ENCODE measurements around the gene SGSM2.

The SGSM2 gene

GRCh38 chr17:2317796-2318195 is 19.5 kb upstream of the SGSM2 start:
- TF ChIP-seq EGR1 (IDR thresholded peaks at IDR 0.05) (no peak), TEAD4 (IDR thresholded peaks at IDR 0.05) (no peak), YY1 (IDR thresholded peaks at IDR 0.05; ENCODE audit: low read depth) (no peak), EP300 (IDR thresholded peaks at IDR 0.05; ENCODE audit: borderline replicate concordance) (no peak), MAX (IDR thresholded peaks at IDR 0.05) (no peak), REST (IDR thresholded peaks at IDR 0.05; ENCODE audit: low read depth) (no peak), FOXM1 (IDR thresholded peaks at IDR 0.05; ENCODE audit: borderline replicate concordance, low read depth) (no peak), TCF12 (IDR thresholded peaks at IDR 0.05; ENCODE audit: low read depth) (no peak), CEBPB (IDR thresholded peaks at IDR 0.05) (no peak), ZBTB7A (IDR thresholded peaks at IDR 0.05; ENCODE audit: low read depth) (no peak), TAF1 (IDR thresholded peaks at IDR 0.05; ENCODE audit: low read depth) (no peak), USF1 (IDR thresholded peaks at IDR 0.05) (no peak), CREB1 (IDR thresholded peaks at IDR 0.05; ENCODE audit: low read depth) (no peak)

- no peak for TF ChIP-seq TEAD4 (IDR thresholded peaks at IDR 0.05)
- no peak for TF ChIP-seq FOXM1 (IDR thresholded peaks at IDR 0.05; ENCODE audit: borderline replicate concordance, low read depth)
- TF ChIP-seq ZBTB7A (IDR thresholded peaks at IDR 0.05; ENCODE audit: low read depth): no peak
- no peak for TF ChIP-seq YY1 (IDR thresholded peaks at IDR 0.05; ENCODE audit: low read depth)
- no peak for TF ChIP-seq NFIC (IDR thresholded peaks at IDR 0.05)
- TF ChIP-seq REST (IDR thresholded peaks at IDR 0.05; ENCODE audit: low read depth): no peak
- no peak for TF ChIP-seq TCF12 (IDR thresholded peaks at IDR 0.05; ENCODE audit: low read depth)
- TF ChIP-seq USF1 (IDR thresholded peaks at IDR 0.05): no peak
- no peak for TF ChIP-seq CREB1 (IDR thresholded peaks at IDR 0.05; ENCODE audit: low read depth)
- TF ChIP-seq EP300 (IDR thresholded peaks at IDR 0.05; ENCODE audit: borderline replicate concordance): no peak
- no peak for TF ChIP-seq CEBPB (IDR thresholded peaks at IDR 0.05)
- no peak for TF ChIP-seq RAD21 (IDR thresholded peaks at IDR 0.05; ENCODE audit: low read depth)
Observed at GRCh38 chr17:2319051-2319450, 18.2 kb upstream of the SGSM2 start.

- TF ChIP-seq EGR1 (IDR thresholded peaks at IDR 0.05): no peak
- no peak for TF ChIP-seq TAF1 (IDR thresholded peaks at IDR 0.05; ENCODE audit: low read depth)
- no peak for TF ChIP-seq REST (IDR thresholded peaks at IDR 0.05; ENCODE audit: low read depth)
- TF ChIP-seq MAX (IDR thresholded peaks at IDR 0.05): no peak
- no peak for TF ChIP-seq CEBPB (IDR thresholded peaks at IDR 0.05)
- TF ChIP-seq USF1 (IDR thresholded peaks at IDR 0.05): no peak
- no peak for TF ChIP-seq EP300 (IDR thresholded peaks at IDR 0.05; ENCODE audit: borderline replicate concordance)
- TF ChIP-seq NFIC (IDR thresholded peaks at IDR 0.05): no peak
- TF ChIP-seq YY1 (IDR thresholded peaks at IDR 0.05; ENCODE audit: low read depth): no peak
- TF ChIP-seq ZBTB7A (IDR thresholded peaks at IDR 0.05; ENCODE audit: low read depth): no peak
- no peak for TF ChIP-seq TEAD4 (IDR thresholded peaks at IDR 0.05)
- no peak for TF ChIP-seq FOXM1 (IDR thresholded peaks at IDR 0.05; ENCODE audit: borderline replicate concordance, low read depth)
Observed at GRCh38 chr17:2321399-2321798, 15.9 kb upstream of the SGSM2 start.

GRCh38 chr17:2323629-2324314 is 13.5 kb upstream of the SGSM2 start:
- TF ChIP-seq EP300 (IDR thresholded peaks at IDR 0.05; ENCODE audit: borderline replicate concordance): no peak
- TF ChIP-seq TCF12 (IDR thresholded peaks at IDR 0.05; ENCODE audit: low read depth): no peak
- TF ChIP-seq EGR1 (IDR thresholded peaks at IDR 0.05): no peak
- no peak for TF ChIP-seq REST (IDR thresholded peaks at IDR 0.05; ENCODE audit: low read depth)
- no peak for TF ChIP-seq ZBTB7A (IDR thresholded peaks at IDR 0.05; ENCODE audit: low read depth)
- TF ChIP-seq USF1 (IDR thresholded peaks at IDR 0.05): no peak
- no peak for TF ChIP-seq CREB1 (IDR thresholded peaks at IDR 0.05; ENCODE audit: low read depth)
- no peak for TF ChIP-seq NFIC (IDR thresholded peaks at IDR 0.05)
- no peak for TF ChIP-seq MAX (IDR thresholded peaks at IDR 0.05)
- TF ChIP-seq RAD21 (IDR thresholded peaks at IDR 0.05; ENCODE audit: low read depth): no peak
- no peak for TF ChIP-seq YY1 (IDR thresholded peaks at IDR 0.05; ENCODE audit: low read depth)
- TF ChIP-seq FOXM1 (IDR thresholded peaks at IDR 0.05; ENCODE audit: borderline replicate concordance, low read depth): no peak

Measured in Ishikawa (cell line).